Ishikawa (cell line): ENCODE measurements around the gene PRR5.
A peak's percentile ranks its signal among the peaks of the same experiment; 100 is the strongest.

ENCODE experiments used
- CEBPB ChIP-seq: IDR thresholded peaks from 2 replicates; pipeline ENCODE4 v1.6.1; 2012
- CREB1 ChIP-seq: IDR thresholded peaks from 2 replicates; pipeline ENCODE4 v1.6.1; 2012; ENCODE audit warnings: low read depth
- EGR1 ChIP-seq: IDR thresholded peaks from 2 replicates; pipeline ENCODE4 v1.6.1; 2012
- EP300 ChIP-seq: IDR thresholded peaks from 2 replicates; pipeline ENCODE4 v1.6.1; 2012; ENCODE audit warnings: borderline replicate concordance
- FOXM1 ChIP-seq: IDR thresholded peaks from 2 replicates; pipeline ENCODE4 v1.6.1; 2012; ENCODE audit warnings: low read depth, borderline replicate concordance
- NFIC ChIP-seq: IDR thresholded peaks from 2 replicates; pipeline ENCODE4 v1.6.1; 2012
- RAD21 ChIP-seq: IDR thresholded peaks from 2 replicates; pipeline ENCODE4 v1.6.1; 2012; ENCODE audit warnings: low read depth
- TAF1 ChIP-seq: IDR thresholded peaks from 2 replicates; pipeline ENCODE4 v1.6.1; 2012; ENCODE audit warnings: low read depth, mild to moderate bottlenecking
- TCF12 ChIP-seq: IDR thresholded peaks from 2 replicates; pipeline ENCODE4 v1.6.1; 2012; ENCODE audit warnings: low read depth
- TEAD4 ChIP-seq: IDR thresholded peaks from 2 replicates; pipeline ENCODE4 v1.6.1; 2012
- YY1 ChIP-seq: IDR thresholded peaks from 2 replicates; pipeline ENCODE4 v1.6.1; 2012; ENCODE audit warnings: low read depth
- ZBTB7A ChIP-seq: IDR thresholded peaks from 2 replicates; pipeline ENCODE4 v1.6.1; 2012; ENCODE audit warnings: low read depth
- TF ChIP-seq, protein P1 (sequence below): IDR thresholded peaks from 2 replicates; pipeline ENCODE4 v1.6.1; 2012; ENCODE audit warnings: low read depth, mild to moderate bottlenecking
- TF ChIP-seq, protein P2 (sequence below): IDR thresholded peaks from 2 replicates; pipeline ENCODE4 v1.6.1; 2012
- TF ChIP-seq, protein P3 (sequence below): IDR thresholded peaks from 2 replicates; pipeline ENCODE4 v1.6.1; 2012

Gene PRR5

DNA sequence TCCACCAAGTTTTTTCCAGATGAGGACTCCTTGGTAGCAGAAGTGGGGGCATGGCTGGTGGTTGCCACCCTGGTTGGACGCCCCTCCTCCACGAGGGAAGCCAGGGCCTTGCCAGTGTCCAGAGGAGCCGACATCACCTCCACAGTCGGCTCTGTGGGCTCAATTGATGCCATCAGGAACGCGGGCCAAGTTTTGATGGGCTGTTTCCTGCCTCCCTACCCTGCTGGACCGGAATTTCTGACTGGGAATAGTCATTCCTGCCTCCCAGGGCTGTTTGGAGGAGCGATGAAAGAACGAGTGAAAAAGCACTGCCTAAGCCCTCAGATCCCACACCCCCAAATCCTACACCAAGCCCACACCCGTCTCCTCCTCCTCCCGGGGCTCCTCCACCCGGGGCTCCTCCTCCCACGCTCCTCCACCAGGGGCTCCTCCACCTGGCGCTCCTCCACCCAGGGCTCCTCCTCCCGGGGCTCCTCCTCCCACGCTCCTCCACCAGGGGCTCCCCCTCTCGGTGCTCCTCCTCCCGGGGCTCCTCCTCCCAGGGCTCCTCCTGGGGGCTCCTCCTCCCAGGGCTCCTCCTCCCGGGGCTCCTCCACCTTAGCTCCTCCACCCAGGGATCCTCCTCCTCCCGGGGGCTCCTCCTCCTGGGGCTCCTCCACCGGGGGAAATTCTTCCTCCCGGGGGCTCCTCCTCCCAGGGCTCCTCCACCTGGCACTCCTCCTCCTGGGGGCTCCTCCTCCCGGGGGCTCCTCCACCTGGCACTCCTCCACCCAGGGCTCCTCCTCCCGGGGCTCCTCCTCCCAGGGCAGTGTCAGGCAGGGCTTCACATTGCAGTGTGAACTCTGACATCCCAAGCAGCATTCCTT, 10.0 kb upstream of the PRR5 start:
- TF ChIP-seq ZBTB7A (0 out of 2 replicates have a peak, but pooled peaks have one; percentile 12), EP300 (peak; percentile 45; the same call in 1 of the 2 replicates), CEBPB (no peak), YY1 (0 out of 2 replicates have a peak, but pooled peaks have one; percentile 13), NFIC (peak; percentile 89), TEAD4 (peak; percentile 58), TAF1 (no peak), FOXM1 (no peak), TCF12 (0 out of 2 replicates have a peak, but pooled peaks have one; percentile 27), EGR1 (peak; percentile 56)
- TF ChIP-seq, protein P1, sequence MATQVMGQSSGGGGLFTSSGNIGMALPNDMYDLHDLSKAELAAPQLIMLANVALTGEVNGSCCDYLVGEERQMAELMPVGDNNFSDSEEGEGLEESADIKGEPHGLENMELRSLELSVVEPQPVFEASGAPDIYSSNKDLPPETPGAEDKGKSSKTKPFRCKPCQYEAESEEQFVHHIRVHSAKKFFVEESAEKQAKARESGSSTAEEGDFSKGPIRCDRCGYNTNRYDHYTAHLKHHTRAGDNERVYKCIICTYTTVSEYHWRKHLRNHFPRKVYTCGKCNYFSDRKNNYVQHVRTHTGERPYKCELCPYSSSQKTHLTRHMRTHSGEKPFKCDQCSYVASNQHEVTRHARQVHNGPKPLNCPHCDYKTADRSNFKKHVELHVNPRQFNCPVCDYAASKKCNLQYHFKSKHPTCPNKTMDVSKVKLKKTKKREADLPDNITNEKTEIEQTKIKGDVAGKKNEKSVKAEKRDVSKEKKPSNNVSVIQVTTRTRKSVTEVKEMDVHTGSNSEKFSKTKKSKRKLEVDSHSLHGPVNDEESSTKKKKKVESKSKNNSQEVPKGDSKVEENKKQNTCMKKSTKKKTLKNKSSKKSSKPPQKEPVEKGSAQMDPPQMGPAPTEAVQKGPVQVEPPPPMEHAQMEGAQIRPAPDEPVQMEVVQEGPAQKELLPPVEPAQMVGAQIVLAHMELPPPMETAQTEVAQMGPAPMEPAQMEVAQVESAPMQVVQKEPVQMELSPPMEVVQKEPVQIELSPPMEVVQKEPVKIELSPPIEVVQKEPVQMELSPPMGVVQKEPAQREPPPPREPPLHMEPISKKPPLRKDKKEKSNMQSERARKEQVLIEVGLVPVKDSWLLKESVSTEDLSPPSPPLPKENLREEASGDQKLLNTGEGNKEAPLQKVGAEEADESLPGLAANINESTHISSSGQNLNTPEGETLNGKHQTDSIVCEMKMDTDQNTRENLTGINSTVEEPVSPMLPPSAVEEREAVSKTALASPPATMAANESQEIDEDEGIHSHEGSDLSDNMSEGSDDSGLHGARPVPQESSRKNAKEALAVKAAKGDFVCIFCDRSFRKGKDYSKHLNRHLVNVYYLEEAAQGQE: no peak
- TF ChIP-seq, protein P2, sequence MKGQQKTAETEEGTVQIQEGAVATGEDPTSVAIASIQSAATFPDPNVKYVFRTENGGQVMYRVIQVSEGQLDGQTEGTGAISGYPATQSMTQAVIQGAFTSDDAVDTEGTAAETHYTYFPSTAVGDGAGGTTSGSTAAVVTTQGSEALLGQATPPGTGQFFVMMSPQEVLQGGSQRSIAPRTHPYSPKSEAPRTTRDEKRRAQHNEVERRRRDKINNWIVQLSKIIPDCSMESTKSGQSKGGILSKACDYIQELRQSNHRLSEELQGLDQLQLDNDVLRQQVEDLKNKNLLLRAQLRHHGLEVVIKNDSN: no peak

DNA sequence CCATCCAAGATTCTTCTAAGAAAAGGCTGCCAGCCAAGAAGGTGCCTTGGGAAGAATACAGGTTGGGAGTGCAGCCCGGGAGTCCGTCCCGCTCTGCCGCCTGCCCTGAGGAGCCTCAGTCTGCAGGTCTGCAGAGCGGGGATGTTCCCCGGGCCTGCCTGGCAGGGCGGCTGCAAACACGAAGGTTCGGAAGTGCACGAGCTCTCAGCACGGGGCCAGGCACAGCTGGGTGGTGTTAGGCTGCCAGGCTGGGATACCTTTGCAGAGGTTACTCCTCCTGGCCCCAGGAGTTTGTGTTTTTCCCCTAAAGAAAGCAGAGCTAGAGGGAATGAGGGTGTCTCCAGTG, 9.4 kb upstream of the PRR5 start:
- TF ChIP-seq TAF1: no peak
- TF ChIP-seq TEAD4: 0 out of 2 replicates have a peak, but pooled peaks have one; percentile 53
- TF ChIP-seq YY1: no peak
- no peak for TF ChIP-seq FOXM1
- TF ChIP-seq, protein P1: no peak

DNA sequence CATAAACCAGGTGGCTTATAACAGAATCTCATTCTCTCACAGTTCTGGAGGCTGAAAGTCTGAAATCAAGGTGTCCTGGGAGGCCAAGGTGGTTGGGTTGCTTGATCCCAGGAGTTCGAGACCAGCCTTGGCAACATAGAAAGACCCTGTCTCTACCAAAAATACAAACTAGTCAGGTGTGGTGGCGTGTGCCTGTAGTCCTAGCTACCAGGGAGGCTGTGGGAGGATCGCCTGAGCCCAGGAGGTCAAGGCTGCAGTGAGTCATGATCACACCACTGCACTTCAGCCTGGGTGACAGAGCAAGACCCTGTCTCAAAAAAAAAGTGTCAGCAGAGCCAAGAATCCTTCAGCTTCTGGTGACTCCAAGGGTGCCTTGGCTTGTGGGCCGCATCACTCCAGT, 8.9 kb upstream of the PRR5 start:
- TF ChIP-seq, protein P1: no peak
- no peak for TF ChIP-seq FOXM1
- TF ChIP-seq YY1: no peak
- TF ChIP-seq, protein P2: no peak
- no peak for TF ChIP-seq CREB1

DNA sequence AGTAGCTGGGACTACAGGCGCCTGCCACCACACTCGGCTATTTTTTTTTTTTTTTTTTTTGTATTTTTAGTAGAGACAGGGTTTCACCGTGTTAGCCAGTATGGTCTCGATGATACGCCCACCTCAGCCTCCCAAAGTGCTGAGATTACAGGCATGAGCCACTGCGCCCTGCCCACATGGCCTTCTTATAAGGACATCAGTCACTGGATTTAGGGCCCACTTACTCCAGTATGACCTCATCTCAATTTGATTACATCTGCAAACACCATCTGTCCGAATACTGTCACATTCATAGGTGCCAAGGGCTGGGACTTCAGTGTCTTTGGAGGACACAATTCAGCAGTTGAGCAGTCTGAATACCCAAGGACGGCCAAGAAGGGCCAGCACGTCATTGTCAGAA, 8.2 kb upstream of the PRR5 start:
- TF ChIP-seq, protein P1: no peak
- no peak for TF ChIP-seq TCF12
- TF ChIP-seq FOXM1: no peak
- TF ChIP-seq EP300: no peak
- TF ChIP-seq CREB1: no peak
- TF ChIP-seq CEBPB: no peak
- no peak for TF ChIP-seq TAF1
- TF ChIP-seq NFIC: no peak
- TF ChIP-seq, protein P3, sequence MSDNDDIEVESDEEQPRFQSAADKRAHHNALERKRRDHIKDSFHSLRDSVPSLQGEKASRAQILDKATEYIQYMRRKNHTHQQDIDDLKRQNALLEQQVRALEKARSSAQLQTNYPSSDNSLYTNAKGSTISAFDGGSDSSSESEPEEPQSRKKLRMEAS: no peak
- no peak for TF ChIP-seq EGR1
- TF ChIP-seq ZBTB7A: no peak
- TF ChIP-seq TEAD4: no peak
- TF ChIP-seq, protein P2: no peak
- no peak for TF ChIP-seq RAD21
- no peak for TF ChIP-seq YY1
